Small intestine (tissue), 7 donors: ENCODE data around the gene C1orf141. TPM values are rescaled to one million over a fixed set of nuclear protein-coding genes. Genes with fewer than 3 reads are reported as not detected.
A peak's percentile ranks its signal among the peaks of the same experiment; 100 is the strongest.

ENCODE experiments used
- DNase-seq, 2 donors: peaks; one replicate each; pipeline versions ENCODE4 v3.0.0 to v3.0.0-alpha.2; 2013
- FAIRE-seq: peaks from 2 replicates; lab custom pipeline; 2012; peaks lifted over from hg19 to GRCh38; lab: Jason Lieb, UNC
- H3K27ac ChIP-seq, 3 donors: one replicate each; pipeline ENCODE4 v1.5.1; 2013; ENCODE audit warnings: low read length in 2 of 3, mild to moderate bottlenecking in 2 of 3, control low read depth in 1 of 3, inconsistent platforms in 1 of 3, low read depth in 1 of 3, moderate library complexity in 1 of 3
- H3K27me3 ChIP-seq, 3 donors: one replicate each; pipeline ENCODE4 v1.6.1; 2013; ENCODE audit warnings: low read length in 3 of 3, inconsistent platforms in 1 of 3; ENCODE audit not compliant: control insufficient read depth in 3 of 3, insufficient read depth in 3 of 3
- H3K36me3 ChIP-seq, 3 donors: one replicate each; pipeline ENCODE4 v1.6.1; 2013; ENCODE audit warnings: low read length in 3 of 3, inconsistent platforms in 1 of 3, low read depth in 1 of 3, mild to moderate bottlenecking in 1 of 3, moderate library complexity in 1 of 3; ENCODE audit not compliant: control insufficient read depth in 3 of 3, insufficient read depth in 2 of 3
- H3K4me1 ChIP-seq, 3 donors: one replicate each; pipeline ENCODE4 v1.6.1; 2013; ENCODE audit warnings: low read length in 2 of 3, inconsistent platforms in 1 of 3, low read depth in 1 of 3, mild to moderate bottlenecking in 1 of 3, moderate library complexity in 1 of 3; ENCODE audit not compliant: control insufficient read depth in 3 of 3, insufficient read depth in 2 of 3
- H3K4me3 ChIP-seq, 3 donors: one replicate each; pipeline ENCODE4 v1.5.1; 2013; ENCODE audit warnings: low read length in 3 of 3, control low read depth in 1 of 3, inconsistent platforms in 1 of 3, low read depth in 1 of 3, mild to moderate bottlenecking in 1 of 3, moderate library complexity in 1 of 3
- H3K9me3 ChIP-seq, 2 donors: one replicate each; pipeline ENCODE4 v1.6.1; 2013; ENCODE audit warnings: low read depth in 1 of 2, low read length in 1 of 2; ENCODE audit not compliant: control insufficient read depth in 2 of 2, insufficient read depth in 1 of 2
- WGBS, 3 donors: extraction: QIAGEN DNeasy Blood & Tissue Kit; methylation state at CpG; one replicate each; pipeline ENCODE4 v1.1.7; 2013; 5-methylcytosine and 5-hydroxymethylcytosine counted together
- polyA plus RNA-seq, 4 donors: library from polyadenylated mRNA; stranded (reverse) in 3 of 4; unstranded in 1 of 4; fragments of 200-250 nt in 3 of 4; fragments of 120-200 nt in 1 of 4; gene quantifications; one replicate each; pipeline versions ENCODE4 v1.2.1 to v1.2.3, GENCODE V29; 2013
- donor health status: healthy with polysubstance abuse.
- donor health status: control.
- donor health status: control.
- donor health status: Bipolar disorder and iron deficiency.
- donor health status: healthy.

C1orf141 gene
- polyA plus RNA-seq, 4 donors = 0.21 TPM; not detected in 3

DNA sequence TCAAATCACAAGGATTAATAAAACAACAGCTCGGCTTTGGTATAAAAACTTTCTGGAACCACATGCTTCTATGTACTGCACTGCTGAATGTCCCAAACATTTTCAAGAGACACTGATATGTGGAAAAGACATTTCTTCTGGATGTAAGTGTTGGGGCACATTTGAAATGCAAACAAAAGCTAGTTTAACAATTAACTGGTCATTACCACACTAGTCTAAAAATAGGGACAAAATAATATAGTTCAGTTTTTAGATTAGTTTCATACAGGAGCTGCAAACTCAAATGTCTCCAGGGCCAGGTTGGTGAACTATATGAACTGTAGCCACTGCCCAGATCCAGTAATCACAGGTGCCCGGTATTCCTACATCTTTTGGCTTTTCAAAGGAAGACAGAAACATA, 34.7 kb upstream of the C1orf141 start:
- H3K27ac ChIP-seq = no peak overlapping the region
- no peak for FAIRE-seq
- H3K4me3 ChIP-seq = no peak overlapping the region
- 63 to 77% (median 73%) methylated on average over 2 of the region's 2 CpGs for whole genome bisulfite sequencing, 3 donors
- DNase-seq = no peak
- H3K36me3 ChIP-seq = no peaks in the 10 kb centered on the region
- H3K9me3 ChIP-seq = no peaks in the 10 kb centered on the region
- no peaks in the 10 kb centered on the region for H3K27me3 ChIP-seq
- H3K4me1 ChIP-seq = peaks cover 0 to 2% (median 0%) of the 10 kb centered on the region in 3 donors

DNA sequence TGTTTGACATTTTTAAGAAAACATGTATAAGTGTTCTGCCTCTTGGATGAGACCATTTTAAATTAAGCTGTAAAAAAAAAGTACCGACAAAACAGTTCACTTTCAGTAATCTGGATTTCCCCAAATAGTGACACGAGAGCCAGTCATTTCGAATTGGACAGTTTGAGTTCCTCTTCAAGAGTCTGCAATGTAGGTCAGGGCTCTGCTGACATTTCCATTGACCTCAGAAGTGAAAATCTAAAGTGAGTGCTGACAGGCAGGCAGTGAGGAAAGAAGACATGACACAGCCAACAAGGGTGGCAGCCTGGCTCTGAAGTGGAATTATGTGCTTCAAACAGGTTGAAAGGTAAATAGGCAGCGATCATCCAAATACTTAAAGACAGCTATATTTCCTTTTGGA, 31.4 kb upstream of the C1orf141 start, which contains the start of gene IL23R:
Gene IL23R, plus strand, starts transcription at position 259 of the 400 bp plus-strand sequence. CDS start 1,667 bp downstream, outside the sequence.
- no peaks in the 10 kb centered on the region for H3K27me3 ChIP-seq
- no peak for DNase-seq
- H3K4me1 ChIP-seq = peaks cover 0 to 2% (median 0%) of the 10 kb centered on the region in 3 donors
- WGBS, 3 donors = 61 to 84% (median 70%) methylated on average over 4 of the region's 4 CpGs
- no peak for FAIRE-seq
- no peaks in the 10 kb centered on the region for H3K9me3 ChIP-seq
- no peak within 1 kb of the TSS for H3K27ac ChIP-seq
- no peak within 1 kb of the TSS for H3K4me3 ChIP-seq
- H3K36me3 ChIP-seq = no peaks in the 10 kb centered on the region

DNA sequence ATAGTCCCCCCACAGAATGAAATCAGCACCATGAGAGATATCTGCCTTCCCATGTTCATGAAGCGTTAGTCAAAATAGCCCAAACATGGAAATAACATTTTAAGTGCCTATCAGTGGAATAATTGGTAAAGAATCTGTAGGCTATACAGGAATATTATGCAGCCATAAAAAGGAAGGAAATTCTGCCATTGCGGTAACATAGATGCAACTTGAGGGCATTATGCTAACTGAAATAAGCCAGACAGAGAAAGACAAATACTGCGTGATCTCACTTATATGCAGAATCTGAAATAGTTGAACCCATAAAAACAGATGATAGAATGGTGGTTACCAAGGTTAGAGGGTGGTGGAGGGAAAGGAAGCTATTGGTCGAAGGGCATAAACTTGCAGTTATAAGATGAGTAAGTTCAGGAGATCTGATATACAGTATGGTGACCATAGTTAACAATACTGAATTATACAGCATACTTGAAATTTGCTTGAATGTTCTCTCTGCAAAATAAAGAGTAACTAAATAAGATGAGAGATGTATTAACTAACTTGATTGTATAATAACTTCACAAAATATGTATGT, 30.8 kb upstream of the C1orf141 start:
- H3K36me3 ChIP-seq = no peaks in the 10 kb centered on the region
- peaks cover 0 to 2% (median 0%) of the 10 kb centered on the region in 3 donors for H3K4me1 ChIP-seq
- no peaks in the 10 kb centered on the region for H3K9me3 ChIP-seq
- no peak overlapping the region for H3K4me3 ChIP-seq
- FAIRE-seq (no peak), DNase-seq (no peak)
- no peak overlapping the region for H3K27ac ChIP-seq
- 86 to 91% (median 90%) methylated on average over 4 of the region's 4 CpGs for WGBS, 3 donors
- H3K27me3 ChIP-seq = no peaks in the 10 kb centered on the region

DNA sequence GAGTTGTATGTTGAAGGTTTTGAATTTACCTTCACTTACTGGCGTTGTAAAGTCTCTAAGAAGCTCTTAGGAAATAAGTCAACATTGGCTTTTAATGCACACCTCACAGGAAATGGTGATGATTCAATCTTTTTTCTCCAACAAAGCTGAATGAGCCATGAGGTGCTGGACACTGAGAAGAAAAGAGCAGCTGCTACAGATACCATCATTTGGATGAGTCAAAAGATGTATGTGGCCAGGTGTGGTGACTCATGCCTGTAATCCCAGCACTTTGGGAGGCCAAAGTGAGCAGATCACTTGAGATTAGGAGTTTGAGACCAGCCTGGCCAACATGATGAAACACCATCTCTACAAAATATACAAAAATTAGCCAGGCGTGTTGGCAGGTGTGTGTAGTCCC, 28.2 kb upstream of the C1orf141 start:
- Histone ChIP-seq H3K27me3 (no peaks in the 10 kb centered on the region), H3K4me1 (no peaks in the 10 kb centered on the region), H3K9me3 (no peaks in the 10 kb centered on the region), H3K27ac (no peak overlapping the region), H3K4me3 (no peak overlapping the region), H3K36me3 (no peaks in the 10 kb centered on the region)
- FAIRE-seq = no peak
- DNase-seq = no peak
- WGBS, 3 donors = 76 to 81% (median 77%) methylated on average over 2 of the region's 2 CpGs

DNA sequence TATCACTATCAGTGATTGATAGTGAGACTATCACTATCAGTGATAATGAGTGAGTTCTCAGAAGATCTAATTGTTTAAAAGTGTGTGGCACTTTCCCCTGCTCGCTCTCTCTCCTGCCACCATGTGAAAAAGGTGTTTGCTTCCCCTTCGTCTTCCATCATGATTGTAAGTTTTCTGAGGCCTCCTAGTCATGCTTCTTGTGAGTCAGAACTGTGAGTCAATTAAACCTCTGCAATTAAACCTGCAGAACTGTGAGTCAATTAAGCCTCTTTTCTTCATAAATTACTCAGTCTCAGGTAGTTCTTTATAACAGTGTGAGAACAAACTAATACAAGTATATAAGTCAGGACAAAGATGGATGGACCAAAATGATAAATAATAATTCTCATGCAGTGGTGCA, 24.5 kb upstream of the C1orf141 start:
- no peaks in the 10 kb centered on the region for H3K4me1 ChIP-seq
- H3K36me3 ChIP-seq = no peaks in the 10 kb centered on the region
- no peak for FAIRE-seq
- DNase-seq = no peak
- H3K4me3 ChIP-seq = no peak overlapping the region
- WGBS, 3 donors = 68 to 78% (median 73%) methylated on average over 2 of the region's 2 CpGs
- no peaks in the 10 kb centered on the region for H3K9me3 ChIP-seq
- no peaks in the 10 kb centered on the region for H3K27me3 ChIP-seq
- H3K27ac ChIP-seq = no peak overlapping the region

DNA sequence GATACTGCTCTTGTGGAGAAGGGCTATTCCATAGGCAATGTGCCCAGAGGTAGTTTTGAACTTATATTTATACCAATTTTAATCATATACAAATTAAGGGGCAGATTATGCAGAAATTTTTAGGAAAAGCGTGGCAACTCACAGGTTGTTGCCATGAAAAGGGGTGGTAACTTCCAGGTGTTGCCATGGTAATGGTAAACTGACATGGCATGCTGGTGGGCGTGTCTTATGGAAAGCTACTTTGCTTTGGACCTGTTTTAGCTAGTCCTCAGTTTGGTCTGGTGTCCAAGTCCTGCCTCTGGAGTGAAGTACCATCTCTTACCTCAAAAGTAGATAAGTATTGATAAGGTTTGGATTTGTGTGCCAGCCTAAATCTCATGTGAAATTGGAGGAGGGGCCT, 23.6 kb upstream of the C1orf141 start:
- Histone ChIP-seq H3K4me3 (no peak overlapping the region), H3K9me3 (no peaks in the 10 kb centered on the region), H3K4me1 (no peaks in the 10 kb centered on the region), H3K36me3 (no peaks in the 10 kb centered on the region), H3K27ac (no peak overlapping the region), H3K27me3 (no peaks in the 10 kb centered on the region)
- FAIRE-seq = no peak
- 41 to 68% (median 64%) methylated on average over 2 of the region's 2 CpGs for WGBS, 3 donors
- no peak for DNase-seq

DNA sequence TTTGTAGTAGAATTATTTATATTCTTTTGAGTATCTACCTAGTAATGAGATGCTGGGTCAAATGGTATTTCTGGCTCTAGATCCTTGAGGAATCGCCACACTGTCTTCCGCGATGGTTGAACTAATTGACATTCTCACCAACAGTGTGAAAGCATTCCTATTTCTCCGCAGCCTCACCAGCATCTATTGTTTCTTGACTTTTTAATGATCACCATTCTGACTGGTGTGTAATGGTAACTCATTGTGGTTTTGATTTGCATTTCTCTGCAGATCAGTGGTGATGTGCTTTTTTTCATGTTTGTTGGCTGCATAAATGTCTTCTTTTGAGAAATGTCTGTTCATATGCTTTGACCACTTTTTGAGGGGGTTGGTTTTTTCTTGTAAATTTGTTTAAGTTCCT, 16.2 kb upstream of the C1orf141 start:
- 90 to 93% (median 93%) methylated on average over 4 of the region's 4 CpGs for WGBS, 3 donors
- peaks cover 0 to 7% (median 0%) of the 10 kb centered on the region in 3 donors for H3K4me1 ChIP-seq
- no peaks in the 10 kb centered on the region for H3K27me3 ChIP-seq
- H3K4me3 ChIP-seq = no peak overlapping the region
- no peaks in the 10 kb centered on the region for H3K9me3 ChIP-seq
- DNase-seq = no peak
- no peaks in the 10 kb centered on the region for H3K36me3 ChIP-seq
- no peak for FAIRE-seq
- H3K27ac ChIP-seq = no peak overlapping the region

DNA sequence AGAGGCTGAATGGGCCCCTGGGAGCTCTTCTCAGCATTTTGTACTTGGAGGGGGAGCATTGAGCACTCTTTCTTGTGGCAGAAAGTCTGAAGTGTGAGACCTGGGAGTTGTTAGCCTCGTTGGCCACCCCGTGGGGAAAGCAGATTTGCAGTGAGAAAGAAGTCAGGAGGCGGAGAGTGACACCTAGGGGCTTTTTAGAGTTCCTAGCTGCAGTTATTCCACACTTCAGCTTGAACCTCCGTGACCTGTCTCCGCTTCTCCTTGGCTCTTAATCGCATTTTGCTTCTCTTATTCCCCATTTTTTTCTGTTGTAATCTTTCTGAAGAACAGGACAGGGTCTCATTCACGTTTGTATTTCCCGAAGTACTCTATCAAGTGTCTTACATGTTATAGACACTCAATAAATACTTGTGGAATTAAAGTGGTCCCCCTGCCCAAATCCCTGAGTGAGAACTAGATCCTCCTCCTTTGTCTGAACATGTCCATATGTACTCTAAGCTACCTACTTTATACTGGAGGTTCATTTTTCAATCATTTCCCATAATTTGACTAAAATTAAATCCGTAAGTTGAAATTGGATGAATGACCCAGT, 14.5 kb upstream of the C1orf141 start:
- Histone ChIP-seq H3K27me3 (no peaks in the 10 kb centered on the region), H3K9me3 (no peaks in the 10 kb centered on the region), H3K27ac (no peak overlapping the region), H3K4me3 (no peak overlapping the region), H3K36me3 (no peaks in the 10 kb centered on the region), H3K4me1 (peaks cover 0 to 7% (median 0%) of the 10 kb centered on the region in 3 donors)
- WGBS, 3 donors = 15 to 17% (median 15%) methylated on average over 9 of the region's 9 CpGs
- FAIRE-seq = no peak
- peak; percentile 82 to 84 for DNase-seq
